Thyroid gland (tissue), 4 donors: ENCODE data around the gene CGB3. TPM values are rescaled to one million over a fixed set of nuclear protein-coding genes. Genes with fewer than 3 reads are reported as not detected.
A peak's percentile ranks its signal among the peaks of the same experiment; 100 is the strongest.

ENCODE experiments used
- DNase-seq, 2 donors: peaks; one replicate each; pipeline ENCODE4 v3.0.0-alpha.2; 2019
- H3K27ac ChIP-seq, 3 donors: fragments of 200-600 bp; sonication (generic); 1 replicate in 2 of 3; 2 replicates in 1 of 3; pipeline ENCODE4 v1.5.1; 2016 to 2019; ENCODE audit warnings: mild to moderate bottlenecking in 1 of 3, moderate library complexity in 1 of 3
- H3K27me3 ChIP-seq: fragments of 200-600 bp; sonication (generic); one replicate; pipeline ENCODE4 v1.5.1; 2019
- H3K36me3 ChIP-seq, 2 donors: fragments of 200-600 bp; sonication (generic); one replicate each; pipeline ENCODE4 v1.5.1; 2016 to 2019
- H3K4me1 ChIP-seq, 2 donors: fragments of 200-600 bp; sonication (generic); one replicate each; pipeline ENCODE4 v1.5.1; 2017 to 2019
- H3K4me3 ChIP-seq, 3 donors: fragments of 200-600 bp; sonication (generic); replicated peaks in 1 of 3; 1 replicate in 2 of 3; 2 replicates in 1 of 3; pipeline ENCODE4 v1.5.1; 2016; ENCODE audit warnings: mild to moderate bottlenecking in 1 of 3
- H3K9me3 ChIP-seq: fragments of 200-600 bp; sonication (generic); one replicate; pipeline ENCODE4 v1.5.1; 2017
- POLR2A ChIP-seq, 2 donors: fragments of 450-650 bp; IDR thresholded peaks; one replicate each; pipeline ENCODE4 v1.6.1; 2017; ENCODE audit warnings: antibody characterized with exemption in 2 of 2, mild to moderate bottlenecking in 2 of 2, moderate library complexity in 1 of 2
- WGBS, 2 donors: methylation state at CpG; one replicate each; pipeline ENCODE4 v1.1.5; 2017; 5-methylcytosine and 5-hydroxymethylcytosine counted together
- intact Hi-C: fragments of 100-400 bp; cut with DNase I; formaldehyde crosslinking; loops from one replicate; pipeline ENCODE4 v1.15.1; 2023
- total RNA-seq, 4 donors: library from RNA; depleted of rRNA; stranded (reverse); fragments of >200 nt; gene quantifications; one replicate each; pipeline ENCODE4 v1.2.3, GENCODE V29; 2016
- TF ChIP-seq, protein P1 (sequence below), 6 experiments: fragments of 200-600 bp in 3 of 6; fragments of 450-650 bp in 3 of 6; sonication (generic) in 3 of 6; IDR thresholded peaks; one replicate each; pipeline ENCODE4 v1.5.1; 2016 to 2019; ENCODE audit warnings: antibody characterized with exemption in 6 of 6, mild to moderate bottlenecking in 2 of 6, inconsistent platforms in 1 of 6, moderate library complexity in 1 of 6

The CGB3 gene
- total RNA-seq, 4 donors from 2014 or later, result not detected

DNA sequence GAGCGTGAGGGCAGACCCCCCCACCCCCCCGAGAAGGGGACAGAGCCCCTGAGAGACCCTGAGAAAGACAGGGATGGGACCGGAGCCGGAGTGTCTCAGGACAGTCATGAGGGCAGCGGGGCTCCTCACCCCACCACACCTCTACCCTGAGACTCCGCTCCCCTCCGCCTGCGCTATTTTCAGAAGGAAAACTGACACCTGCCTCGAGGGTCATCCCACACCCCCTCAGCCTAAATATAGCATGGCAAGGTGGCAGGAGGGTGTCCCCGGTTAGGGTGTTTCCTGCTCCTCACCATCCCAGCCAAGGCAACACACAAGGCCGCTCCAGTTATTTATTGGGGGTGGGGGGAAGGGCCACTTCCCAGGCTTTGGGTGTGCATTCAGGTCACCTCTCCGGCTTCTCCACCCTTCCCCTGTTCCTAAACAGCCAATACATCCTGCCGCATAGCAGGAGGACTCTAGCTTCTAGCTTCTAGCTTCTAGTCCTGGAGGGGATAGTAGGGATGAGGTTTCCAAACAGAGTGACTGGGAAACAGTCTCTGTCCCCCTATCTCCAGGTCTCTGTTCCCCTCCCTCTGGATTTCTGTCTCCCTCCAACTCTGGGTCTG, 41.9 kb upstream of the CGB3 start:
- DNase-seq, result no peak
- intact Hi-C loops, result no loop called here
- 67 to 69% methylated on average over 12 to 13 of the region's 13 CpGs for WGBS, 2 donors
- TF ChIP-seq POLR2A (IDR thresholded peaks at IDR 0.05), result no peak
- TF ChIP-seq, protein P1, sequence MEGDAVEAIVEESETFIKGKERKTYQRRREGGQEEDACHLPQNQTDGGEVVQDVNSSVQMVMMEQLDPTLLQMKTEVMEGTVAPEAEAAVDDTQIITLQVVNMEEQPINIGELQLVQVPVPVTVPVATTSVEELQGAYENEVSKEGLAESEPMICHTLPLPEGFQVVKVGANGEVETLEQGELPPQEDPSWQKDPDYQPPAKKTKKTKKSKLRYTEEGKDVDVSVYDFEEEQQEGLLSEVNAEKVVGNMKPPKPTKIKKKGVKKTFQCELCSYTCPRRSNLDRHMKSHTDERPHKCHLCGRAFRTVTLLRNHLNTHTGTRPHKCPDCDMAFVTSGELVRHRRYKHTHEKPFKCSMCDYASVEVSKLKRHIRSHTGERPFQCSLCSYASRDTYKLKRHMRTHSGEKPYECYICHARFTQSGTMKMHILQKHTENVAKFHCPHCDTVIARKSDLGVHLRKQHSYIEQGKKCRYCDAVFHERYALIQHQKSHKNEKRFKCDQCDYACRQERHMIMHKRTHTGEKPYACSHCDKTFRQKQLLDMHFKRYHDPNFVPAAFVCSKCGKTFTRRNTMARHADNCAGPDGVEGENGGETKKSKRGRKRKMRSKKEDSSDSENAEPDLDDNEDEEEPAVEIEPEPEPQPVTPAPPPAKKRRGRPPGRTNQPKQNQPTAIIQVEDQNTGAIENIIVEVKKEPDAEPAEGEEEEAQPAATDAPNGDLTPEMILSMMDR (IDR thresholded peaks at IDR 0.05), result no peak
- H3K36me3 ChIP-seq, result no peaks in the 10 kb centered on the region
- H3K9me3 ChIP-seq, result no peaks in the 10 kb centered on the region
- H3K27ac ChIP-seq, result no peak overlapping the region
- no peak overlapping the region for H3K4me3 ChIP-seq
- H3K27me3 ChIP-seq, result no peaks in the 10 kb centered on the region
- peaks cover 0 to 10% of the 10 kb centered on the region in 2 donors for H3K4me1 ChIP-seq

DNA sequence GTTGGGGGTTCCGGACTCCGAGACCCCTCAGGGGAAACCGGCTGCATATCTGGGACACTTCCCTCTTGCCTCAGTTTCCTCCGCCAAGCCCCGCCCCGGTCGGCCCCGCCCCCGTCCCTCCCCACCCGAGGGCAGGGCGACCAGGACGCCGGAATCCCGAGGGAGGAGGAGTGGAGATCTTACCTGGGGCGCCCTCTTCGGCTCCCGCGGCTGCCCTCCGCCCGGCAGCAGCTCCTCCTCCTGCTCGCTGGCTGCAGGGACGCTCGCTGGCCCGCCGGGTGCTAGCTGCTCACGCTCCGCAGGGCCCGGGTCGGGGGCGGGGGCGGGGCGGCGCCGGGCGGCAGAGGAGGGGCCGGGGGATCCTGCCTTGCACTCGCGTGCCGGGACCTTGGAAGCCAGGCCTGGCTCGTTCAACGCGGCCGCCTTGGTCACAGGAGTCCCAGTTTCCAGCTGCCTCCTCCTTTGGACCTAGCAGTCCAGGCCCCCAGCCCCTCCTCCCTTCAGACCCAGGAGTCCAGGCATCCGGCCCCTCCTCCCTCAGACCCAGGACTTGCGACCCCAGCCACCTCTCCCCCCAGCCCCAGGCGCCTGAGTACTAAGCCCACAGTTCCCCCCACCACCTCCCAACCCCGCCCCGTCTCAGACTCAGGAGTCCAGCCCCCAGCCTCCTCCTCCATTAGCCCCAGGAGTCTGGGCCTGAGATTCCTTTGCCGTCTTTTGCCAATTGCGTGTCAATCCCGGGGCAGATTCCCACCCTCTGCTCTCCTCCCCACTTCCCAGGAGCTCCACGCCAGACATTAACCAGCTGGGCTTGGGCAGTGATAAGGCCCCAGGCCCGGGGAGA, 40.9 kb upstream of the CGB3 start, which contains the start of gene NTF4:
Gene NTF4 (minus strand): TSS at position 51 of the 844 bp plus-strand sequence. CDS start 2,821 bp downstream, outside the sequence.
- Histone ChIP-seq H3K27me3 (no peaks in the 10 kb centered on the region), H3K27ac (no peak within 1 kb of the TSS), H3K4me1 (peaks cover 0 to 10% of the 10 kb centered on the region in 2 donors), H3K36me3 (no peaks in the 10 kb centered on the region), H3K9me3 (no peaks in the 10 kb centered on the region), H3K4me3 (peak within 1 kb of the TSS in 1 of 3 donors; percentile 23)
- intact Hi-C loops, result no loop called here
- 11 to 22% methylated on average over 15 to 19 of the region's 53 CpGs for whole genome bisulfite sequencing, 2 donors
- TF ChIP-seq, protein P1 (IDR thresholded peaks at IDR 0.05), result no peak
- TF ChIP-seq POLR2A (IDR thresholded peaks at IDR 0.05), result no peak
- peak; percentile 38 to 58 for DNase-seq

DNA sequence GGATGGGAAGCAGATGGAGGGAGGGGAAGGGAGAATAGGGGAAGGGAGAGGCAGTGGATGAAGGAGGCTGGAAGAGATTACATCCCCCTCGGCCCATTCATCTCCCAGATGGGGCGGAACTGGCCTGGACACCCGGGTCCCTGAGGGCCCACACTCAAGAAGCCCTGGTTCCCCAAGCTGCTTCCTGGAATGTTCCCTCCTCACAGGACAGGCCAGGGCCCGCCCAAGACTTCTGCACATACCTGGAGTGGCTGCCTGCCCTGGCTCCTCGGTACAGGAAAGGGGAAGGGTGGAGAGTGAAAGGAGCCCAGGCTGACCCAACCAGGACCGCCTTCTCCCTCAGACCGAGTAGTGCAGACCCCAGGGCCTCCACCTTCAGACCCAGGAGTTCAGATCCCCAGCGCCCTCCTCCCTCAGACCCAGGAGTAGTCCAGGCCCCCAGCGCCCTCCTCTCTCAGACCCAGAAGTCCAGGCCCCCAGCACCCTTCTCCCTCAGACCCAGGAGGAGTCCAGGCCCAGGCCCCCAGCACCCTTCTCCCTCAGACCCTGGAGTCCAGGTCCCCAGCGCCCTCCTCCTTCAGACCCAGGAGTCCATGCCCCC, 40.0 kb upstream of the CGB3 start:
- intact Hi-C loops, result no loop called here
- DNase-seq, result peak in 1 of 2 donors; percentile 15
- 37 to 56% methylated on average over 5 to 10 of the region's 10 CpGs for WGBS, 2 donors

DNA sequence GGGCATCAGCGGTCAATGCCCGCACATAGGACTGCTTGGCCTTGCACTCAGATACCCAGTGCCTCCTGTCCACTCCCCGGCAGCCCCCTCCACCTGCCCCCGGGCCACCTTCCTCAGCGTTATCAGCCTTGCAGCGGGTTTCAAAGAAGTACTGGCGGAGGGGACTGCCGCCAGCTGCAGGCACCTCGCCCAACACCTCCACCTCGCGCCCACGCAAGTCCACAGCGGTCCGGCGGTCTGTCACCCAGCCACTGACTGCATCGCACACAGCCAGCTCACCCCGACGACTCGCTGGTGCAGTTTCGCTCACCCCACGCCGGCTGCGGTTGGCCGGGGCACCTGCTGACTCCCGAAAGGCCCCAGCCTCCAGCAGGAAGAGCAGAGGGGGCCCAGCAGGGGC, 37.3 kb upstream of the CGB3 start:
- Histone ChIP-seq H3K4me1 (peaks cover 2 to 27% of the 10 kb centered on the region in 2 donors), H3K4me3 (no peak overlapping the region), H3K9me3 (no peaks in the 10 kb centered on the region), H3K36me3 (no peaks in the 10 kb centered on the region), H3K27me3 (no peaks in the 10 kb centered on the region), H3K27ac (no peak overlapping the region)
- TF ChIP-seq POLR2A (IDR thresholded peaks at IDR 0.05), result no peak
- TF ChIP-seq, protein P1 (IDR thresholded peaks at IDR 0.05), result no peak
- intact Hi-C loops, result no loop called here
- DNase-seq, result no peak
- WGBS, 2 donors, result 73 to 78% methylated on average over 17 to 22 of the region's 25 CpGs

More for the DNA sequence above, 40.0 kb upstream of the CGB3 start:
- TF ChIP-seq, protein P1 (IDR thresholded peaks at IDR 0.05), result no peak
- no peak for TF ChIP-seq POLR2A (IDR thresholded peaks at IDR 0.05)
- Histone ChIP-seq H3K4me3 (peak overlapping the region in 1 of 3 donors; percentile 23), H3K9me3 (no peaks in the 10 kb centered on the region), H3K27ac (no peak overlapping the region), H3K27me3 (no peaks in the 10 kb centered on the region), H3K36me3 (no peaks in the 10 kb centered on the region), H3K4me1 (peaks cover 0 to 10% of the 10 kb centered on the region in 2 donors)
